Large intestine (tissue), 12 donors: ENCODE measurements around the gene C10orf105. TPM values are rescaled to one million over a fixed set of nuclear protein-coding genes. Genes with fewer than 3 reads are reported as not detected.
A peak's percentile ranks its signal among the peaks of the same experiment; 100 is the strongest.

Experiments
- DNase-seq, 2 donors: peaks; one replicate each; pipeline versions ENCODE4 v3.0.0 to v3.0.0-alpha.2; 2013
- H3K27ac ChIP-seq: one replicate; pipeline ENCODE4 v1.5.1; 2013; ENCODE audit warnings: low read length
- H3K27me3 ChIP-seq: 2 replicates; pipeline ENCODE4 v1.6.1; 2013; ENCODE audit warnings: low read length; ENCODE audit not compliant: control insufficient read depth, insufficient read depth
- H3K36me3 ChIP-seq: 2 replicates; pipeline ENCODE4 v1.6.1; 2013; ENCODE audit warnings: low read length; ENCODE audit not compliant: control insufficient read depth, insufficient read depth
- H3K4me1 ChIP-seq: one replicate; pipeline ENCODE4 v1.6.1; 2013; ENCODE audit warnings: low read length; ENCODE audit not compliant: control insufficient read depth, insufficient read depth
- H3K4me3 ChIP-seq: one replicate; pipeline ENCODE4 v1.5.1; 2013; ENCODE audit warnings: low read length
- H3K9me3 ChIP-seq: one replicate; pipeline ENCODE4 v1.6.1; 2013; ENCODE audit warnings: mild to moderate bottlenecking, low read depth, low read length, moderate library complexity; ENCODE audit not compliant: control insufficient read depth
- WGBS: methylation state at CpG from one replicate; pipeline ENCODE4 v1.1.5; 2013; ENCODE audit warnings: low lambda C conversion rate; ENCODE audit not compliant: insufficient coverage; 5-methylcytosine and 5-hydroxymethylcytosine counted together
- long read RNA-seq, 11 donors: transcript quantifications; one replicate each; lab custom pipeline, GENCODE V29; 2026
- polyA plus RNA-seq: library from polyadenylated mRNA; unstranded; fragments of 120-200 nt; gene quantifications from one replicate; pipeline ENCODE4 v1.2.1, GENCODE V29; 2013

The C10orf105 gene, protein sequence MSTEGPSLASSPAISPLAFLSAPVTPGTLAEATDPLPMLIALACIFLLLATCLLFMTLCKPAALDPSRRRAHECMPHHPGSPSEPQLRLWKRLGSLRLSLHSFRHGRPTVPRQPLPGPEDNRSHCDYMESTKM
- polyA plus RNA-seq = 0.27 TPM
- long read RNA-seq, donor 1 = 0 reads
- long read RNA-seq, donor 2 = 0 reads
- long read RNA-seq, donor 3 = 0 reads
- long read RNA-seq, donor 4 = 0 reads
- long read RNA-seq, donor 5 = 0 reads
- long read RNA-seq, donor 6 = 0 reads
- long read RNA-seq, donor 7 = 0 reads
- long read RNA-seq, donor 8 = 0 reads
- long read RNA-seq, donor 9 = 0 reads
- long read RNA-seq, donor 10 = 0 reads
- long read RNA-seq, donor 11 = 0 reads

DNA sequence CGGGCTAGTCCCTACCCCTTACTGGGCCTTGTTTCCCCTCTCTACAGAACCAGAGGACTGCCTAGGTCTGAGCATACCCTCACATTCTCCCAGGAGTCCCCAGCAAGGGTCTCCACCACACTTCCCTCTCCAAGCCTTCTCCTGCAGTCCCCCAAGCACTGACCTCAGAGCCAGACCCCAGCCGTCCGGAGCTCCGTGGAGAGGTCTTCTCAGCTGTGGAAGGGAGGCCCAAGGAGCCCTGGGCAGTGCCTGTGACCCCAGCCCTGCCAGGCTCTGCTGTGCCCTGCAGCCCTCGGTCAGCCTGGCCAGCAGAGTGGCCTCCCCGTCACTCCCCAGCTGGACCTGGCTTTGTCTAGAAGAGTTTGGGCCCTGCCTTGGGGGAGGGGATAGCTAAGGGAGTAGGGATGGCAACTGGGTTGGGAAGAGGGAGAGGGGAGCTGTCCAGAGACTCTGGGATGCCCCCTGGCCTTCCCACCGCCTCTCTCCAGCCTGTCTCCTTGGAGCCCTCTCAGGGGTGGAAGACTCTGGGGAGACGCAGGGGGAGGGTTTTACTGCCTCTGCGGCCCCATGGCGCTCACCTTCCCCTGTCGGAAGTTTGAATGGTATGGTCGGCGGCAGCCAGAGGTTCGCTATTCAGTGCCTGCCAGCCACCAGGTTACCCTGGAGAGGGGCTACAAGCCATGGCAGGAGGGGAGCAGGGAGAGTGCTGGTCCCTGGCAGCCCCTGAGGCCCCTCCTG, at the start of gene C10orf105:
Gene C10orf105, minus strand, starts transcription at position 315 of the 738 bp plus-strand sequence. CDS start 3,441 bp downstream, outside the sequence.
- Histone ChIP-seq H3K4me3 (no peak within 1 kb of the TSS), H3K9me3 (no peaks in the 10 kb centered on the region), H3K27me3 (no peaks in the 10 kb centered on the region), H3K27ac (no peak within 1 kb of the TSS), H3K36me3 (no peaks in the 10 kb centered on the region), H3K4me1 (peaks cover 6% of the 10 kb centered on the region)
- no CpG with 5 or more reads among the region's 14 CpGs for WGBS
- DNase-seq = no peak

DNA sequence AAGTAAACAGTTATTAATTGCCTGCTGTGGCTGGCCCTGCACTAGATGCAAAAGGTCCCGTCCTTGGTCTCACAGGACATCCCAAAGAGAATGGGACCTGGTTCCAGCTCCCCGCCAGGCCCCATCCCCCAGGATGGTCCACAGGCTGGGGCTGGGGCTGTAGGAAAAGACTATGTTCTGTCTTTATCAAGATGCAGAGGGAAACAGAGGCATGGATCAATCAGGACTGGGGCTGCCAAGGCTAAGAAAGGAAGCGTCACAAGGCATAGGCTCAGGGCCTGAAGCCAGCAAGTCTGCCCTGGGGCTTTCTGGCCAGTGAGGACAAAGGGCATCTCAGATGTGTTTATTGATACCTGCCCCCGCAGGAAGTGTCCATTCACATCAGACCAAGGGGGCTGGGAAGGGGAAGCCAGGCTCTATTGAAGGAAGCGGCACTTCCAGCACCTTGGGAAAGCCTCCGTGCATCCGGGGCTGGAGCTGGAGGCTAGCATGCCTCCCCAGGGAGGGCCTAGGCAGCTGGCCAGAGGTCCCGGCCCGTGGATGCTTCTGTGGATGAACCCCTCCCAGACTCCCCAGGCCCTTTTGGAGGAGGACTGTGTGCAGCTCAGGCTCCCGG, 48.0 kb upstream of the C10orf105 start:
- Histone ChIP-seq H3K27me3 (no peaks in the 10 kb centered on the region), H3K36me3 (peaks cover 5% of the 10 kb centered on the region), H3K9me3 (no peaks in the 10 kb centered on the region), H3K4me1 (peaks cover 72% of the 10 kb centered on the region), H3K27ac (peak overlapping the region; percentile 93), H3K4me3 (no peak overlapping the region)
- WGBS = no CpG with 5 or more reads among the region's 10 CpGs
- DNase-seq = no peak

DNA sequence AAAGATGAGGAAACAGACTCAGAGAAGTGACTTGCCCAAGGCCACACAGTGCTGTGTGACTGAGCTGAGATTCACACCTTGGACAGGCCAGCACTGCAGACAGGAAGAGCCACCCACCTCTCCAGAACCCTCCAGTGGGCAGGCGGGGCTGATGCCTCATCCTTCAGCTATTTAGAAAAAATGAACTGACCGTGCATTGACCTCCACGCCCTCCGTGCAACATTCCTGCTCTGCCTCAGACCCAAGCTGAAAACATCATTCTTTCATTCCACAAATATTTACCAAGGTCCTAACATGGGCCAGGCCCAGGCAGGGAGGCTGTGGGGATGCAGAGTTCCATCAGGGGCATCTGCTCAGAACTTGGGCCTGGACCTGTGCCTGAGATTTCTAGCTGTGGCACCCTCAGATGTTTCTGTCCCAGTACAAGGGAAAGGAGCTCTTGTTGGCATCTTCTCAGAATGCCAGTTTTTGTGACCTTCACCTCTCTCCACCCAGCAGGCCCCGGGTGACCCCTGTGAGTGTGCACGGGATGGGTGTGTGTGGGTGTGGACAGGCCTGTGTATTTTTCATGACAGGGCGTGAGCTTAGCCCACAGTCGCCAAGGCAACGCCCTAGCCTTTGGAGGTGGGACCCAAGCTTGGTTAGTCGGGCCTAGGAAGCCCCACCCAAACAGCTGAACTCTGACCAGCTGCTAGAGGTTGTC, 47.3 kb upstream of the C10orf105 start:
- H3K27me3 ChIP-seq = no peaks in the 10 kb centered on the region
- peak overlapping the region; percentile 93 for H3K27ac ChIP-seq
- peaks cover 66% of the 10 kb centered on the region for H3K4me1 ChIP-seq
- no peak overlapping the region for H3K4me3 ChIP-seq
- no peaks in the 10 kb centered on the region for H3K9me3 ChIP-seq
- peaks cover 5% of the 10 kb centered on the region for H3K36me3 ChIP-seq
- no CpG with 5 or more reads among the region's 10 CpGs for WGBS
- DNase-seq = peak; percentile 97 to 99

DNA sequence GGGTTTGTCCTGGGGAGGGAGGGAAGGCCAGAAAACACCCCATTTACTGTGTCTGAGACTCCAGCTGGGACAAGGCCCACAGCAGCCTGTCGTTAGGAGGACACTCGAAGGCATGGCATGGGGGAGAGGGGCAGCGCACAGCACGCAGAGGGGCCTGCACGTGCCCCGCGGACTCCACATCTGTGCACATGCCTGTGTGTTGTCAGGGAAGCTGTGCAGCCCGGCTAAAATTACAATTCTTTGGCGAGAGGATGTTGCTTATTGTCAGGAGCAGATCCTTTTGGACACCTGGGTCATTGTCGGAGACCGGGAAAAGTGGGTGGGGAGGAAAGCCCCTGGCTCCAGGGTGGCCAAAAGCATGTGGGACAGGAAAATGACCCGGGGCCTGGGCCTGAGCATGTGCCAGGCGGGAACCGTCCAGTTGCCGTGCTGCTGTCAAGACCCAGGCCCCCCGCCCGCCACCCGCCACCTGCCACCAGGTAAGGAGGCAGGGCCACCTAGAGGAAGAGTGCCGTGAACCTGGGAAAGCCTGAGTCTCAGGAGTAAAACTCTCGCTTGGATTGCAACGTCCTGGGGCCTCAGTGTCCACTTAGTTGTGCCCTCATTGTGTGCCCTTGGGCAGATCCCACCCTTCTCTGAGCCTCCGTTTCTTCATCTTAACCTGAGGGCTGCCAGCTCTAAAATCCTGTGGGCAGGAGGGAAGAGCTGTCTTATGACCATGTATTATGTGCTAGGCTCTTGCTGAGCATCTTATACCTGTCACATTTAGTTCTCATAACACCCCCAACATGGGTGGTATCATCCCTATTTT, 46.5 kb upstream of the C10orf105 start:
- Histone ChIP-seq H3K36me3 (peaks cover 10% of the 10 kb centered on the region), H3K4me1 (peaks cover 59% of the 10 kb centered on the region), H3K27me3 (no peaks in the 10 kb centered on the region), H3K9me3 (no peaks in the 10 kb centered on the region), H3K27ac (peak overlapping the region; percentile 93), H3K4me3 (no peak overlapping the region)
- DNase-seq = no peak
- WGBS = no CpG with 5 or more reads among the region's 22 CpGs

DNA sequence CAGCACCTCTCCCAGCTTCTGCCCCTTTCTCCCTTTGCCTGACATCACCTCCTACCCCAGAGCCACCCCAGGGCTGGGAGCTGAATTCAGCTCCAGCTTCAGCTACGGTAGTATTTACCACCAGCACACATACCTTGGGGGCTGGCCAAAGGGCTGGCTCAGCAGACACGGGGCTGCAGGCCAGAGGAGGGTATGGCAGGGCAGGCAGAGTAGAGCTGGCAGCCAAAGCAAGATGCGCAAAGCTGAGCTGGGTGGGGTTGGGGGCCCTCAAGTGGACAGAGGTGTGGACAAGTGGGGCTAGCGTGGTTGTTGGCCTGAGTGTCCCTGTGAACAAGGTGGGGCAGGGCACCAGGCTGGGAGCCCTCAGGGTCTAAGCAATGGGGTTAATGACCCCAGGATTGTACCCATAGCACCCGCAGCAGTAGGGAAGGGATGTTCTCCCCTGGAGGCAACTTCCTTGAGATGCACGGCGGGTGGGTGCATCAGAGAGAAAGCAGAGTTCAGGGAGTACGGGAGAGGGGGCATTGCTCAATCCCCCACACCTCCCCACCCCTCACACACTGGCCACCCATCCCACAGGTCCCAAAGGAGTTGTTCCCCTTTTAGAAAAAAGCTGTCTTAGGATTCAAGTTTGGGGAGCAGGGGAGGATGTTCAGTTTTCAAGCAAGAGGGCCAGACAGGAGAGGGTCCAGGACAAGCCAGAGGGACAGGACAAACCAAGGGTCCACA, 45.8 kb upstream of the C10orf105 start:
- no peak for DNase-seq
- H3K27me3 ChIP-seq = no peaks in the 10 kb centered on the region
- peaks cover 60% of the 10 kb centered on the region for H3K4me1 ChIP-seq
- peak overlapping the region; percentile 93 for H3K27ac ChIP-seq
- whole genome bisulfite sequencing = no CpG with 5 or more reads among the region's 8 CpGs
- no peak overlapping the region for H3K4me3 ChIP-seq
- H3K9me3 ChIP-seq = no peaks in the 10 kb centered on the region
- H3K36me3 ChIP-seq = peaks cover 12% of the 10 kb centered on the region

DNA sequence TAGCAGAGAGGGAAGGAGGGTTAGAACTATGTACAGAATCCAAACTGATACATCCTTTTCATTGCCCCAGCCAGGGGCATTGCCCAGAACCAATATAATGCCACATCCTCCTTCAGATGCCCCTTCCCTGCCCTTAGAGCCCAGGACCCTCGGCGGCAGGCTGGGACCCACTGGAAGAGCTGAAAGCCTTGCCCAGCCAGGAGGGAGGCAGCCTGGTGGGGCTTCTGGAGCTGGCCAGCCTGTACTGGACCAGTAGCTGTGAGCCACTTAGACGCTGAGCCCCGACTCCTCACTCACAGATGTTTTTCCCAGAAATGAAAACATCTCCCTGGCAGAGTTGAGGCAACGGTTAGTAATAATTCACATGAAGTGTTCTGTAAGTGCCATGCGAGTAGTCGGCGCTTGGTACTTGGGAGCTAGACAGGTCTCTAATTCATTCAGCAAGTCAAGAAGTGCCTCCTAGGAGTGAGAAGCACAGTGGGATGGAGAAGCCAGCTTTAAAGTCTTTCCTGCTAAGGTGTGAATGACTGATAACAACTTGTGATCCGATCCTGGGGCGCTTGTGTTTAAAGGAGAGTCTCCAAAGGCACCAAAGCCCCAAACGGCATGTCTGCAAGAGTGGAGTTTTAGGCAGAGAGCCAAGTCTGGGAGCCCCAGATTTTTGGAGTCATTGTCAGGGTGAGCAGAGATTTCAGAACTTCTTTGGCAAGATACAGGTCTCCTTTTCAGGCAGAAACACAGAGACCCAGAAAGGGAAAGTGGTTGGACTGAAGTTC, 44.0 kb upstream of the C10orf105 start:
- Histone ChIP-seq H3K36me3 (peaks cover 12% of the 10 kb centered on the region), H3K4me1 (peaks cover 49% of the 10 kb centered on the region), H3K4me3 (no peak overlapping the region), H3K27me3 (no peaks in the 10 kb centered on the region), H3K27ac (no peak overlapping the region), H3K9me3 (no peaks in the 10 kb centered on the region)
- WGBS = 90% methylated on average over 2 of the region's 11 CpGs
- no peak for DNase-seq

DNA sequence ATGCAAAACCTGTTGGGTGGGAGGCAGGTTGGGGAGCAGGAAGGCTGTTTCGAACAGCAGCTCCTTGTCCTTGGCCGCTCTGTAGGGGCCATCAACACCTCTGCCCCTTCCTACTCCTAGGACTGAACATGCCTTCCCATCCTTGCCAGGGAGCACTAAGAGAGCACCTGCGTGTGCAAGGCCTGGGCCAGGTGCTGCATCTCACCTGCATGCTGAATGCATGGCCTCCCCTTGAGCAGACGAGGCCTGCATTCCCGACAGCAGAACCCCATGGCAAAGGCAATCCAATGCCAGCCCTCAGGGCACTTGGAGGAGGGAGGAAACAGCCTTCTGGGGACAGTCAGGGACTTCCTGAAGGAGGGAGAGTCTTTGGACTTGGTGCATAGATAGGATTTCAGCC, 42.7 kb upstream of the C10orf105 start:
- no peaks in the 10 kb centered on the region for H3K9me3 ChIP-seq
- H3K27me3 ChIP-seq = no peaks in the 10 kb centered on the region
- H3K27ac ChIP-seq = no peak overlapping the region
- WGBS = no CpG with 5 or more reads among the region's 5 CpGs
- H3K4me1 ChIP-seq = peaks cover 49% of the 10 kb centered on the region
- peaks cover 15% of the 10 kb centered on the region for H3K36me3 ChIP-seq
- H3K4me3 ChIP-seq = no peak overlapping the region
- no peak for DNase-seq

DNA sequence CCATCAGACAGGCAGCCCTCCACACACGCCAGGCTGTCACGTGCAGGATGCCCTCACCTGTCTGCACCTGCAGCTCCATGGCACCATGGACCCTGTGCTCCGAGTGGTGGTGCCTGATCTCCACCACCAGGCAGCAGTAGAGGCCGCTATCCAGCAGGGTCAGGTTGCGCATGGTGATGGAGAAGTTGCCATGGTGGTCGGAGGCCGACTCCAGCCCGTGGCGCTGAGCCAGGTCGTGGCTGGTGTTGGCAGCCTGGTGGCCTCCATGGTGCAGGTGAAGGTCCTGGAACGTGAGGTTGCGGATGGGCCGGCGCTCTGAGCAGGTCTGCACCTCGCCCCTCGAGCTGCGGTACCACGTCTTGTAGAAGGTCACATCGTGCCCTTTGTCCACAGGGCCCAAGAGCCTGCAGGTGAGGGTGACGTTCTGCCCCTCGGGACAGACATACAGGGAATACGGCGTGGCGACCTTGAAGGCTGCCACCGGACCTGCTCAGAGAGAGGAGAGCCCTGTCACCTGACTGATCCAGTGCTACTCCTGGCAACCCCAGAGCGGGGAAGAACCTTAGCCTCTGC, 42.0 kb upstream of the C10orf105 start:
- Histone ChIP-seq H3K27ac (no peak overlapping the region), H3K36me3 (peaks cover 15% of the 10 kb centered on the region), H3K4me3 (no peak overlapping the region), H3K4me1 (peaks cover 49% of the 10 kb centered on the region), H3K9me3 (no peaks in the 10 kb centered on the region), H3K27me3 (no peaks in the 10 kb centered on the region)
- DNase-seq = no peak
- no CpG with 5 or more reads among the region's 26 CpGs for WGBS
